SK-N-SH treated with all-trans-retinoic acid at 6 μM for 48 hours (cell line): Measurements from ENCODE around the gene AP1S2.

Source experiments
- ATAC-seq: fragments of 200-7000 bp; cut with Tn5 transposase; 3 replicates; pipeline ENCODE4 v1.9.1; 2020; ENCODE audit warnings: mild to moderate bottlenecking, moderate library complexity
- ARNTL ChIP-seq: fragments of 450-650 bp; formaldehyde crosslinking; IDR thresholded peaks from 2 replicates; pipeline ENCODE4 v1.5.0; 2020; ENCODE audit warnings: low read depth, mild to moderate bottlenecking, moderate library complexity, borderline replicate concordance
- BACH2 ChIP-seq: fragments of 250-450 bp; sonication (Bioruptor Pico); IDR thresholded peaks from 2 replicates; pipeline ENCODE4 v1.9.0; 2021; ENCODE audit warnings: mild to moderate bottlenecking, borderline replicate concordance
- CSDC2 ChIP-seq: fragments of 250-450 bp; sonication (Bioruptor Pico); IDR thresholded peaks from 2 replicates; pipeline ENCODE4 v1.5.0; 2020; ENCODE audit warnings: mild to moderate bottlenecking, moderate library complexity
- GLIS3 ChIP-seq: fragments of 250-450 bp; sonication (Bioruptor Pico); IDR thresholded peaks from 2 replicates; pipeline ENCODE4 v1.5.0; 2020; ENCODE audit warnings: mild to moderate bottlenecking, moderate library complexity
- ISL1 ChIP-seq: fragments of 250-450 bp; sonication (Bioruptor Pico); IDR thresholded peaks from 2 replicates; pipeline ENCODE4 v2.1.2; 2022; ENCODE audit warnings: mild to moderate bottlenecking, moderate library complexity
- OSR1 ChIP-seq: fragments of 250-450 bp; sonication (Bioruptor Pico); IDR thresholded peaks from 2 replicates; pipeline ENCODE4 v1.8.0; 2022; ENCODE audit warnings: moderate library complexity, mild to moderate bottlenecking, inconsistent platforms
- PPARA ChIP-seq: fragments of 250-450 bp; sonication (Bioruptor Pico); IDR thresholded peaks from 2 replicates; pipeline ENCODE4 v1.5.0; 2020; ENCODE audit warnings: mild to moderate bottlenecking, borderline replicate concordance
- RARB ChIP-seq: fragments of 250-450 bp; sonication (Bioruptor Pico); IDR thresholded peaks from 2 replicates; pipeline ENCODE4 v1.8.0; 2021; ENCODE audit warnings: mild to moderate bottlenecking, moderate library complexity
- SNAI2 ChIP-seq: fragments of 250-450 bp; sonication (Bioruptor Pico); IDR thresholded peaks from 2 replicates; pipeline ENCODE4 v1.5.0; 2020; ENCODE audit warnings: mild to moderate bottlenecking, moderate library complexity
- TCF4 ChIP-seq: fragments of 250-450 bp; sonication (Bioruptor Pico); IDR thresholded peaks from 2 replicates; pipeline ENCODE4 v1.8.0; 2021; ENCODE audit warnings: mild to moderate bottlenecking, moderate library complexity, borderline replicate concordance
- TOX ChIP-seq: fragments of 250-450 bp; sonication (Bioruptor Pico); IDR thresholded peaks from 2 replicates; pipeline ENCODE4 v1.8.0; 2021; ENCODE audit warnings: mild to moderate bottlenecking, moderate library complexity, borderline replicate concordance
- ZC3H10 ChIP-seq: fragments of 250-450 bp; sonication (Bioruptor Pico); IDR thresholded peaks from 2 replicates; pipeline ENCODE4 v1.5.1; 2021; ENCODE audit warnings: mild to moderate bottlenecking, moderate library complexity
- ZFP3 ChIP-seq: fragments of 250-450 bp; sonication (Bioruptor Pico); IDR thresholded peaks from 2 replicates; pipeline ENCODE4 v1.5.0; 2020; ENCODE audit warnings: mild to moderate bottlenecking, moderate library complexity
- ZFP30 ChIP-seq: fragments of 450-650 bp; formaldehyde crosslinking; IDR thresholded peaks from 2 replicates; pipeline ENCODE4 v1.5.0; 2022; ENCODE audit warnings: mild to moderate bottlenecking, moderate library complexity
- ZNF565 ChIP-seq: fragments of 450-650 bp; formaldehyde crosslinking; conservative IDR thresholded peaks from 2 replicates; pipeline ENCODE4 v1.5.0; 2020; ENCODE audit warnings: low read depth, mild to moderate bottlenecking, moderate library complexity
- ZNF70 ChIP-seq: fragments of 450-650 bp; formaldehyde crosslinking; IDR thresholded peaks from 2 replicates; pipeline ENCODE4 v1.5.0; 2020; ENCODE audit warnings: mild to moderate bottlenecking, moderate library complexity
- ZNF8 ChIP-seq: fragments of 450-650 bp; formaldehyde crosslinking; IDR thresholded peaks from 2 replicates; pipeline ENCODE4 v1.5.0; 2020; ENCODE audit warnings: mild to moderate bottlenecking, moderate library complexity
- TF ChIP-seq, protein P1 (sequence below): fragments of 250-450 bp; sonication (Bioruptor Pico); IDR thresholded peaks from 2 replicates; pipeline ENCODE4 v1.5.1; 2021; ENCODE audit warnings: mild to moderate bottlenecking, moderate library complexity
- TF ChIP-seq, protein P2 (sequence below): fragments of 250-450 bp; sonication (Bioruptor Pico); IDR thresholded peaks from 2 replicates; pipeline ENCODE4 v1.8.0; 2021; ENCODE audit warnings: low read depth, mild to moderate bottlenecking, moderate library complexity, borderline replicate concordance
- TF ChIP-seq, protein P3 (sequence below): fragments of 250-450 bp; sonication (Bioruptor Pico); IDR thresholded peaks from 2 replicates; pipeline ENCODE4 v1.5.1; 2020; ENCODE audit warnings: low read depth, mild to moderate bottlenecking, moderate library complexity
- TF ChIP-seq, protein P4 (sequence below): fragments of 250-450 bp; sonication (Bioruptor Pico); IDR thresholded peaks from 2 replicates; pipeline ENCODE4 v1.8.0; 2020; ENCODE audit warnings: mild to moderate bottlenecking, moderate library complexity, borderline replicate concordance

Gene AP1S2

DNA sequence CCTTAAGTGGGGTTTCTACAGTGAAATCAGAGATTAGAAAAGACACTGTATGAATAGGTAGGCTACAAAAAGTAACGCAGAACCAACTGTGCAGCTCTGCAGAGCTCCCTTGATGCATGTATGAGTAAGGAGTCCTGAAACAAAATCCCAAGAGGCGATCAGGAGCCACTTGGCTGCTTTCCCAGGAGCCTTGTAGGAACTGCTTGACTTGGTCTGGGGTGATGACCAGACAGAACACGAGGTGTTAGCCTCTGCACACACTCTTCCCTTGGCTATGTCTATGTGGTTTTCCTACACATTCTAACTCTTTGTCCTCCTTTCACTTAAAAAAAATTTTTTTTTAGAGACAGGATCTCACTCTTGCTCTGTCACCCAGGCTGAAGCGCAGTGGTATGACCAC is 22.8 kb upstream of the AP1S2 start:
- ATAC-seq: no peak

DNA sequence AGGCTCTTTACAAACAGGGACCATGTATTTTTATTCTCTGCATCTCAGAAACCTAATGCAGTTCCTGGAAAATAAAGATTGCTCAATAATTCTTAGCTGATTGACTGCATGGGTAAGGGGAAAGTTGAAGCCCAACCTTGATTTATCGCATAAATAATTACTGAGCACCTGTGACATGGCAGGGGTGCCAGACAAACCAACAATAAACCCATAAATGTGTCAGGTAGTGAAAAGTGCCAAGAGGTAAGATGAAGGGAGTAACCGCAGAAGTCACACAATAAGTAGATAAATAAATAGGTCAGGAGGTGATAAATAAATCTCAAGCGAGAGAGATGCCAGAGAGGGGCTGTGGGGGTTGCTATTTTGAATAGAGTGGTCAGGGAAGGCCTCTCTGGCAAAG is 20.1 kb upstream of the AP1S2 start:
- ATAC-seq: no peak
- TF ChIP-seq CSDC2: no peak
- no peak for TF ChIP-seq OSR1 (CRISPR knock-in tag)
- TF ChIP-seq ARNTL (CRISPR knock-in tag): no peak
- no peak for TF ChIP-seq BACH2
- TF ChIP-seq SNAI2 (CRISPR knock-in tag): no peak
- TF ChIP-seq PPARA: no peak
- TF ChIP-seq, protein P1, sequence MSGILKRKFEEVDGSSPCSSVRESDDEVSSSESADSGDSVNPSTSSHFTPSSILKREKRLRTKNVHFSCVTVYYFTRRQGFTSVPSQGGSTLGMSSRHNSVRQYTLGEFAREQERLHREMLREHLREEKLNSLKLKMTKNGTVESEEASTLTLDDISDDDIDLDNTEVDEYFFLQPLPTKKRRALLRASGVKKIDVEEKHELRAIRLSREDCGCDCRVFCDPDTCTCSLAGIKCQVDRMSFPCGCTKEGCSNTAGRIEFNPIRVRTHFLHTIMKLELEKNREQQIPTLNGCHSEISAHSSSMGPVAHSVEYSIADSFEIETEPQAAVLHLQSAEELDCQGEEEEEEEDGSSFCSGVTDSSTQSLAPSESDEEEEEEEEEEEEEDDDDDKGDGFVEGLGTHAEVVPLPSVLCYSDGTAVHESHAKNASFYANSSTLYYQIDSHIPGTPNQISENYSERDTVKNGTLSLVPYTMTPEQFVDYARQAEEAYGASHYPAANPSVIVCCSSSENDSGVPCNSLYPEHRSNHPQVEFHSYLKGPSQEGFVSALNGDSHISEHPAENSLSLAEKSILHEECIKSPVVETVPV: no peak
- TF ChIP-seq ZNF8 (CRISPR knock-in tag): no peak
- TF ChIP-seq, protein P2, sequence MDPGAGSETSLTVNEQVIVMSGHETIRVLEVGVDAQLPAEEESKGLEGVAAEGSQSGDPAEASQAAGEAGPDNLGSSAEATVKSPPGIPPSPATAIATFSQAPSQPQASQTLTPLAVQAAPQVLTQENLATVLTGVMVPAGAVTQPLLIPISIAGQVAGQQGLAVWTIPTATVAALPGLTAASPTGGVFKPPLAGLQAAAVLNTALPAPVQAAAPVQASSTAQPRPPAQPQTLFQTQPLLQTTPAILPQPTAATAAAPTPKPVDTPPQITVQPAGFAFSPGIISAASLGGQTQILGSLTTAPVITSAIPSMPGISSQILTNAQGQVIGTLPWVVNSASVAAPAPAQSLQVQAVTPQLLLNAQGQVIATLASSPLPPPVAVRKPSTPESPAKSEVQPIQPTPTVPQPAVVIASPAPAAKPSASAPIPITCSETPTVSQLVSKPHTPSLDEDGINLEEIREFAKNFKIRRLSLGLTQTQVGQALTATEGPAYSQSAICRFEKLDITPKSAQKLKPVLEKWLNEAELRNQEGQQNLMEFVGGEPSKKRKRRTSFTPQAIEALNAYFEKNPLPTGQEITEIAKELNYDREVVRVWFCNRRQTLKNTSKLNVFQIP (CRISPR knock-in tag): no peak
- no peak for TF ChIP-seq ZC3H10
- no peak for TF ChIP-seq ZNF565 (CRISPR knock-in tag)
- TF ChIP-seq, all 23 proteins: peak for 0

More for the DNA sequence above, 22.8 kb upstream of the AP1S2 start:
- TF ChIP-seq, protein P3, sequence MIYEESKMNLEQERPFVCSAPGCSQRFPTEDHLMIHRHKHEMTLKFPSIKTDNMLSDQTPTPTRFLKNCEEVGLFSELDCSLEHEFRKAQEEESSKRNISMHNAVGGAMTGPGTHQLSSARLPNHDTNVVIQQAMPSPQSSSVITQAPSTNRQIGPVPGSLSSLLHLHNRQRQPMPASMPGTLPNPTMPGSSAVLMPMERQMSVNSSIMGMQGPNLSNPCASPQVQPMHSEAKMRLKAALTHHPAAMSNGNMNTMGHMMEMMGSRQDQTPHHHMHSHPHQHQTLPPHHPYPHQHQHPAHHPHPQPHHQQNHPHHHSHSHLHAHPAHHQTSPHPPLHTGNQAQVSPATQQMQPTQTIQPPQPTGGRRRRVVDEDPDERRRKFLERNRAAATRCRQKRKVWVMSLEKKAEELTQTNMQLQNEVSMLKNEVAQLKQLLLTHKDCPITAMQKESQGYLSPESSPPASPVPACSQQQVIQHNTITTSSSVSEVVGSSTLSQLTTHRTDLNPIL: no peak
- TF ChIP-seq ZFP30 (CRISPR knock-in tag) (no peak), ARNTL (CRISPR knock-in tag) (no peak), OSR1 (CRISPR knock-in tag) (no peak), ZNF70 (CRISPR knock-in tag) (no peak), PPARA (no peak), RARB (CRISPR knock-in tag) (no peak), ZC3H10 (no peak), TOX (CRISPR knock-in tag) (no peak)
- TF ChIP-seq, protein P2 (CRISPR knock-in tag): no peak
- TF ChIP-seq, protein P4, sequence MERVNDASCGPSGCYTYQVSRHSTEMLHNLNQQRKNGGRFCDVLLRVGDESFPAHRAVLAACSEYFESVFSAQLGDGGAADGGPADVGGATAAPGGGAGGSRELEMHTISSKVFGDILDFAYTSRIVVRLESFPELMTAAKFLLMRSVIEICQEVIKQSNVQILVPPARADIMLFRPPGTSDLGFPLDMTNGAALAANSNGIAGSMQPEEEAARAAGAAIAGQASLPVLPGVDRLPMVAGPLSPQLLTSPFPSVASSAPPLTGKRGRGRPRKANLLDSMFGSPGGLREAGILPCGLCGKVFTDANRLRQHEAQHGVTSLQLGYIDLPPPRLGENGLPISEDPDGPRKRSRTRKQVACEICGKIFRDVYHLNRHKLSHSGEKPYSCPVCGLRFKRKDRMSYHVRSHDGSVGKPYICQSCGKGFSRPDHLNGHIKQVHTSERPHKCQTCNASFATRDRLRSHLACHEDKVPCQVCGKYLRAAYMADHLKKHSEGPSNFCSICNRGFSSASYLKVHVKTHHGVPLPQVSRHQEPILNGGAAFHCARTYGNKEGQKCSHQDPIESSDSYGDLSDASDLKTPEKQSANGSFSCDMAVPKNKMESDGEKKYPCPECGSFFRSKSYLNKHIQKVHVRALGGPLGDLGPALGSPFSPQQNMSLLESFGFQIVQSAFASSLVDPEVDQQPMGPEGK (CRISPR knock-in tag): no peak

DNA sequence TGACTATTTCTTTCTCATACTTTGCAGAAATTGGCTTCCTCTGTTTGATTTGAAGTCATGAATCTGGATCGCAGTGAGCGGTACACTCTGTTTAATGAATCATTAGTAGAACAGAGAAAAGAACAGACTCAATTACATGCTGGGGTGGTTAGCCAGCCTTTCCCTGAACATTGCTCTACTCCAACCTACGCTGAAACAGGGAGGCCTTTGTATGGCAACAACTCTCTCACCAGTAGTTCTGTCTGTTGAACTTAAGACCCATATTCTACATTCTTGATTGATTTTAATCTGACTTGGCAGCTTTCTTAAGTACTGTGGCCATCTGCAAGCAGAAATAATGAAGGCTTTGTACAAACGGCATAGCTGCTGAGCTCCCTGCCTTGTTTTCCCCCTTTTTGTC is 19.0 kb upstream of the AP1S2 start:
- ATAC-seq: no peak
- TF ChIP-seq ZFP3: no peak
- TF ChIP-seq PPARA: no peak
- no peak for TF ChIP-seq ZNF565 (CRISPR knock-in tag)
- no peak for TF ChIP-seq CSDC2
- TF ChIP-seq, protein P3: no peak
- no peak for TF ChIP-seq ZNF8 (CRISPR knock-in tag)
- TF ChIP-seq TOX (CRISPR knock-in tag): no peak

DNA sequence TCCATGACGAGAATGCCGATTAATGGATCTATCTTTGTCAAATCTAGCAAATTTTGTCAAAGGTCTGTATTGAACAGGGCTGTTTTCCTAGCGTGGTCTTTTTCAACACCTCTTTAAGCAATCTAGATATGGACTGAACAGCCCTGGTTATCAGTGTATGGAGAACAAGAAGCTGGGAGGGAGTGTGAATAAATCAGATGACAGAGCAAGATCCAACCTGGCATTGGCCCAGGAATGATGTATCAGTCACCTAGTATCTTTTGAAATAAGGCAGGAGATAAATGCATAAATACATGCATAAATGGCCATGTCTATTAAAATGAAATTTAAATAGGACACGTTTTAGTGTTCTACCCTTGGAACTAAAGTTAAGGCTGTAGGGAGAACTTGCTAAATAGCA is 15.7 kb upstream of the AP1S2 start:
- ATAC-seq: no peak
- no peak for TF ChIP-seq ZFP3
- no peak for TF ChIP-seq ARNTL (CRISPR knock-in tag)
- no peak for TF ChIP-seq ISL1 (CRISPR knock-in tag)
- TF ChIP-seq TOX (CRISPR knock-in tag): no peak
- TF ChIP-seq CSDC2: no peak
- TF ChIP-seq TCF4 (CRISPR knock-in tag): no peak
- TF ChIP-seq GLIS3 (CRISPR knock-in tag): no peak
